ENCODE data around the gene NPIPB2.
"Not testable (repeated sequence)": the region's sequence is repeated elsewhere in the genome, so short reads cannot be mapped to it uniquely, and the experiment has no call there.

NPIPB2 gene

GRCh38 chr16:11964761-11965551, 23.1 kb upstream of the NPIPB2 start, which contains the start of gene TNFRSF17:
Gene TNFRSF17, plus strand, starts transcription at chr16:11965210. Its CDS starts 115 bp downstream, at chr16:11965325.
- no peak within 1 kb of the TSS for H3K4ac ChIP-seq (ENCODE audit: low read depth in 1 of 2, low read length in 2 of 2)
- no peaks in the 10 kb centered on the region for H3K4me1 ChIP-seq (ENCODE audit: control insufficient read depth, insufficient read depth, low read depth, low read length)
- H3K27me3 ChIP-seq (ENCODE audit: control insufficient read depth in 1 of 2, insufficient read depth in 1 of 2, low read length in 2 of 2) = peaks cover 0 to 5% of the 10 kb centered on the region in 2 experiments
- no peak within 1 kb of the TSS for H3K9ac ChIP-seq (ENCODE audit: low read length)
- no peak within 1 kb of the TSS for H3K27ac ChIP-seq (ENCODE audit: low read length, poor library complexity, severe bottlenecking)
- no peak within 1 kb of the TSS for H3K14ac ChIP-seq (ENCODE audit: low read length in 2 of 2)
- H2BK15ac ChIP-seq (ENCODE audit: low read depth, poor library complexity, severe bottlenecking) = no peak within 1 kb of the TSS
- no peak within 1 kb of the TSS for H4K8ac ChIP-seq (ENCODE audit: low read length)
- H3K4me2 ChIP-seq (ENCODE audit: low read length, poor library complexity, severe bottlenecking) = no peak within 1 kb of the TSS
- no peak within 1 kb of the TSS for H2BK120ac ChIP-seq (ENCODE audit: low read depth, low read length)
- DNase-seq = no peak
- WGBS = 85% methylated on average over 9 of the region's 9 CpGs
- no peak within 1 kb of the TSS for H2BK12ac ChIP-seq (ENCODE audit: low read length in 2 of 2)
- no peaks in the 10 kb centered on the region for H3K36me3 ChIP-seq (ENCODE audit: control insufficient read depth in 1 of 2, insufficient read depth in 2 of 2, low read depth in 1 of 2, low read length in 2 of 2)
- H3K4me3 ChIP-seq (ENCODE audit: insufficient read depth in 1 of 2, low read depth in 1 of 2, low read length in 2 of 2) = no peak within 1 kb of the TSS
- no peaks in the 10 kb centered on the region for H3K79me1 ChIP-seq (replicated peaks; ENCODE audit: low read length, poor library complexity, severe bottlenecking)
- H4K91ac ChIP-seq (ENCODE audit: low read length) = no peak within 1 kb of the TSS
- H3K9me3 ChIP-seq (ENCODE audit: control insufficient read depth, low read length) = no peaks in the 10 kb centered on the region
- no peak within 1 kb of the TSS for H2AK5ac ChIP-seq (ENCODE audit: low read length, severe bottlenecking)
- H2BK5ac ChIP-seq (ENCODE audit: low read depth, low read length, poor library complexity, severe bottlenecking) = no peak within 1 kb of the TSS
- no peak within 1 kb of the TSS for H3K23ac ChIP-seq (ENCODE audit: low read length in 2 of 2)
- H2AFZ ChIP-seq (ENCODE audit: low read depth, low read length) = no peak within 1 kb of the TSS
- H3K18ac ChIP-seq (ENCODE audit: low read depth in 1 of 2, low read length in 2 of 2) = no peak within 1 kb of the TSS

GRCh38 chr16:11963706-11964105, 21.9 kb upstream of the NPIPB2 start:
- no peak overlapping the region for H2BK15ac ChIP-seq (ENCODE audit: low read depth, poor library complexity, severe bottlenecking)
- no peak overlapping the region for H3K4me2 ChIP-seq (ENCODE audit: low read length, poor library complexity, severe bottlenecking)
- H3K4ac ChIP-seq (ENCODE audit: low read depth in 1 of 2, low read length in 2 of 2) = no peak overlapping the region
- no peaks in the 10 kb centered on the region for H3K79me1 ChIP-seq (replicated peaks; ENCODE audit: low read length, poor library complexity, severe bottlenecking)
- H3K4me1 ChIP-seq (ENCODE audit: control insufficient read depth, insufficient read depth, low read depth, low read length) = peaks cover 3% of the 10 kb centered on the region
- WGBS = 92% methylated on average over 5 of the region's 6 CpGs
- no peak overlapping the region for H3K14ac ChIP-seq (ENCODE audit: low read length in 2 of 2)
- H3K9me3 ChIP-seq (ENCODE audit: control insufficient read depth, low read length) = no peaks in the 10 kb centered on the region
- no peak overlapping the region for H2AFZ ChIP-seq (ENCODE audit: low read depth, low read length)
- DNase-seq = no peak
- H2AK5ac ChIP-seq (ENCODE audit: low read length, severe bottlenecking) = no peak overlapping the region
- H3K36me3 ChIP-seq (ENCODE audit: control insufficient read depth in 1 of 2, insufficient read depth in 2 of 2, low read depth in 1 of 2, low read length in 2 of 2) = no peaks in the 10 kb centered on the region
- no peak overlapping the region for H3K9ac ChIP-seq (ENCODE audit: low read length)
- no peak overlapping the region for H2BK12ac ChIP-seq (ENCODE audit: low read length in 2 of 2)
- H3K4me3 ChIP-seq (ENCODE audit: insufficient read depth in 1 of 2, low read depth in 1 of 2, low read length in 2 of 2) = no peak overlapping the region
- H3K27me3 ChIP-seq (ENCODE audit: control insufficient read depth in 1 of 2, insufficient read depth in 1 of 2, low read length in 2 of 2) = peaks cover 0 to 5% of the 10 kb centered on the region in 2 experiments
- H2BK120ac ChIP-seq (ENCODE audit: low read depth, low read length) = no peak overlapping the region
- no peak overlapping the region for H2BK5ac ChIP-seq (ENCODE audit: low read depth, low read length, poor library complexity, severe bottlenecking)
- H3K23ac ChIP-seq (ENCODE audit: low read length in 2 of 2) = no peak overlapping the region
- H3K27ac ChIP-seq (ENCODE audit: low read length, poor library complexity, severe bottlenecking) = no peak overlapping the region
- no peak overlapping the region for H4K91ac ChIP-seq (ENCODE audit: low read length)
- no peak overlapping the region for H3K18ac ChIP-seq (ENCODE audit: low read depth in 1 of 2, low read length in 2 of 2)
- H4K8ac ChIP-seq (ENCODE audit: low read length) = no peak overlapping the region

DNA sequence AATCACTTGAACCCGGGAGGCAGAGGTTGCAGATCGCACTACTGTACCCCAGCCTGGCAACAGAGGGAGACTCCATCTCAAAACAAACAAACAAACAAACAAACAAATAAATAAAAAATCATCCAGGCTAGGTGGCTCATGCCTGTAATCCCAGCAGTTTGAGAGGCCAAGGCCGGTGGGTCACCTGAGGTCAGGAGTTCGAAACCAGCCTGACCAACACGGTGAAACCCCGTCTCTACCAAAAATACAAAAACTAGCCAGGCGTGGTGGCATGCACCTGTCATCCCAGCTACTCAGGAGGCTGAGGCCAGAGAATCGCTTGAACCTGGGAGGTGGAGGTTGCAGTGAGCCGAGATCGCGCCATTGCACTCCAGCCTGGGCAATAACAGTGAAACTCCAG, 21.1 kb upstream of the NPIPB2 start:
- H2AFZ ChIP-seq (ENCODE audit: low read depth, low read length); H3K36me3 ChIP-seq (ENCODE audit: control insufficient read depth in 1 of 2, insufficient read depth in 2 of 2, low read depth in 1 of 2, low read length in 2 of 2); H4K8ac ChIP-seq (ENCODE audit: low read length); H2BK120ac ChIP-seq (ENCODE audit: low read depth, low read length); H2BK12ac ChIP-seq (ENCODE audit: low read length in 2 of 2); H3K4ac ChIP-seq (ENCODE audit: low read depth in 1 of 2, low read length in 2 of 2); H2BK15ac ChIP-seq (ENCODE audit: low read depth, poor library complexity, severe bottlenecking); H3K23ac ChIP-seq (ENCODE audit: low read length in 2 of 2); H3K14ac ChIP-seq (ENCODE audit: low read length in 2 of 2); H4K91ac ChIP-seq (ENCODE audit: low read length); H3K4me2 ChIP-seq (ENCODE audit: low read length, poor library complexity, severe bottlenecking); H2BK5ac ChIP-seq (ENCODE audit: low read depth, low read length, poor library complexity, severe bottlenecking); H3K79me1 ChIP-seq (replicated peaks; ENCODE audit: low read length, poor library complexity, severe bottlenecking); H3K4me3 ChIP-seq (ENCODE audit: insufficient read depth in 1 of 2, low read depth in 1 of 2, low read length in 2 of 2); H3K27me3 ChIP-seq (ENCODE audit: control insufficient read depth in 1 of 2, insufficient read depth in 1 of 2, low read length in 2 of 2); H3K4me1 ChIP-seq (ENCODE audit: control insufficient read depth, insufficient read depth, low read depth, low read length); H2AK5ac ChIP-seq (ENCODE audit: low read length, severe bottlenecking); H3K18ac ChIP-seq (ENCODE audit: low read depth in 1 of 2, low read length in 2 of 2); H3K9ac ChIP-seq (ENCODE audit: low read length); H3K27ac ChIP-seq (ENCODE audit: low read length, poor library complexity, severe bottlenecking); H3K9me3 ChIP-seq (ENCODE audit: control insufficient read depth, low read length); DNase-seq: not testable (repeated sequence)
- 92% methylated on average over 10 of the region's 11 CpGs for WGBS

GRCh38 chr16:11962457-11962856, 20.6 kb upstream of the NPIPB2 start:
- H3K4me1 ChIP-seq (ENCODE audit: control insufficient read depth, insufficient read depth, low read depth, low read length); H3K4me2 ChIP-seq (ENCODE audit: low read length, poor library complexity, severe bottlenecking); H3K9ac ChIP-seq (ENCODE audit: low read length); H3K23ac ChIP-seq (ENCODE audit: low read length in 2 of 2); H3K27me3 ChIP-seq (ENCODE audit: control insufficient read depth in 1 of 2, insufficient read depth in 1 of 2, low read length in 2 of 2); H2BK5ac ChIP-seq (ENCODE audit: low read depth, low read length, poor library complexity, severe bottlenecking); H2BK12ac ChIP-seq (ENCODE audit: low read length in 2 of 2); H3K4ac ChIP-seq (ENCODE audit: low read depth in 1 of 2, low read length in 2 of 2); H3K36me3 ChIP-seq (ENCODE audit: control insufficient read depth in 1 of 2, insufficient read depth in 2 of 2, low read depth in 1 of 2, low read length in 2 of 2); H3K9me3 ChIP-seq (ENCODE audit: control insufficient read depth, low read length); H2BK15ac ChIP-seq (ENCODE audit: low read depth, poor library complexity, severe bottlenecking); H2BK120ac ChIP-seq (ENCODE audit: low read depth, low read length); H3K4me3 ChIP-seq (ENCODE audit: insufficient read depth in 1 of 2, low read depth in 1 of 2, low read length in 2 of 2); H3K14ac ChIP-seq (ENCODE audit: low read length in 2 of 2); H3K27ac ChIP-seq (ENCODE audit: low read length, poor library complexity, severe bottlenecking); H2AK5ac ChIP-seq (ENCODE audit: low read length, severe bottlenecking); H3K18ac ChIP-seq (ENCODE audit: low read depth in 1 of 2, low read length in 2 of 2); H3K79me1 ChIP-seq (replicated peaks; ENCODE audit: low read length, poor library complexity, severe bottlenecking); H4K91ac ChIP-seq (ENCODE audit: low read length); H4K8ac ChIP-seq (ENCODE audit: low read length); DNase-seq; H2AFZ ChIP-seq (ENCODE audit: low read depth, low read length): not testable (repeated sequence)
- 91% methylated on average over 4 of the region's 5 CpGs for WGBS

Data from mesenchymal stem cell (in vitro differentiated cells and primary cell).